ENCODE measurements around the gene NKX2-3.

Gene NKX2-3

GRCh38 chr10:99526861-99527504, 5.8 kb upstream of the NKX2-3 start:
- no peak for DNase-seq

GRCh38 chr10:99527526-99528493, 4.9 kb upstream of the NKX2-3 start:
- no peak for DNase-seq

- no peak for DNase-seq
These were observed 4.0 kb upstream of the NKX2-3 start for GRCh38 chr10:99528494-99529441.

- no peak for DNase-seq
These were observed 3.1 kb upstream of the NKX2-3 start for GRCh38 chr10:99529591-99530107.

- DNase-seq, result no peak
These were observed 2.4 kb upstream of the NKX2-3 start for GRCh38 chr10:99530108-99531025.

- no peak for DNase-seq
These were observed 1.6 kb upstream of the NKX2-3 start for GRCh38 chr10:99531026-99531695.

GRCh38 chr10:99531696-99532593, 797 bp upstream of the NKX2-3 start:
- DNase-seq, result no peak

GRCh38 chr10:99533496-99534449, 1.0 kb downstream of the NKX2-3 start:
- DNase-seq, result no peak

GRCh38 chr10:99534450-99534938, 1.8 kb downstream of the NKX2-3 start:
- no peak for DNase-seq

GRCh38 chr10:99534939-99535763, 2.4 kb downstream of the NKX2-3 start:
- DNase-seq, result no peak

- no peak for DNase-seq
These were observed 3.1 kb downstream of the NKX2-3 start for GRCh38 chr10:99535764-99536337.

GRCh38 chr10:99536338-99537085, 3.8 kb downstream of the NKX2-3 start:
- no peak for DNase-seq

- no peak for DNase-seq
These were observed 4.6 kb downstream of the NKX2-3 start for GRCh38 chr10:99537086-99537988.

- no peak for DNase-seq
These were observed 5.5 kb downstream of the NKX2-3 start for GRCh38 chr10:99537989-99538917.

Measured in fibroblast of skin of scalp (primary cell).